DOHH2 (cell line): ENCODE results near the gene RNASE9.

Source experiments
- CTCF ChIP-seq: fragments of 200-600 bp; sonication (generic); IDR thresholded peaks from one replicate; pipeline ENCODE4 v1.5.1; 2014; ENCODE audit warnings: antibody characterized with exemption, mild to moderate bottlenecking, low read depth, low read length; ENCODE audit not compliant: poor library complexity, severe bottlenecking
- EZH2phosphoT487 ChIP-seq: fragments of 200-600 bp; sonication (generic); IDR thresholded peaks from 2 replicates; pipeline ENCODE4 v1.6.1; 2017; ENCODE audit warnings: borderline replicate concordance, mild to moderate bottlenecking, antibody characterized with exemption, low read length, moderate library complexity, mixed read lengths

- TF ChIP-seq CTCF (no peak), EZH2phosphoT487 (no peak)
These were observed 43.9 kb downstream of the RNASE9 start for GRCh38 chr14:20516921-20517320.
